HG03175 (cell line): ENCODE results near the gene KMT2D.

Experiments used
- ATAC-seq: cut with Tn5 transposase; IDR thresholded peaks from one replicate; pipeline ENCODE4 v1.9.1; 2021; ENCODE audit warnings: mild to moderate bottlenecking, moderate library complexity; ENCODE audit not compliant: unreplicated experiment

KMT2D gene

DNA sequence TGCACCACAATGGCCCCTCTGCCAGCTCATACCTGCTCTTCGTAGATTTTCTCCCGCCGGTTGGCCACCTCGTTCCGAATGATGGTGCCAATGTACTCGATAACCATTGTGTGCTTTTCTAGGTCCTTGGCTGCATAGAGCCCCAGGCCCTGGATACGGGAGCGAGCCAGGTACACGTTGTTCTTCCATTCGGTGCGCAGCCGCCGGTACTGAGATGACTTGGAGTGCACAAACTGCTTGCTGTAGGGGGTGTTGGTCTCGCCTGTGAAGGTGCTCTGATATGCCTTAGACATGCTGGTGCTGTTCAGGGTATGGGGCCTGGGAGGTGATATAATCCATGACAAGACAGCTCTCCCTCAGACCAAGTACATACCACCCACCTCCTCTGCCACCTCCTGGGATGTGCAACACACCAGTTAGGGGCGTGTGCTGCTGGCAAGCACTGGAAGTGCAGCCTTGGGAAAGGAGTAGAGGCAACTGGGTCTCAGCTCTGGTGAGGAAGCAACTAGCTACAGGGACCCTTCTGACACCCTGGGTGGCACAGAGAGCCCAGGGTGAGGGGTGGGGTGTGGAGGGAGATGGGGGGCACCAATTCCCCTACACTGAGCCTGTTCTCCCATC is 37.9 kb downstream of the KMT2D start:
- ATAC-seq: no peak

DNA sequence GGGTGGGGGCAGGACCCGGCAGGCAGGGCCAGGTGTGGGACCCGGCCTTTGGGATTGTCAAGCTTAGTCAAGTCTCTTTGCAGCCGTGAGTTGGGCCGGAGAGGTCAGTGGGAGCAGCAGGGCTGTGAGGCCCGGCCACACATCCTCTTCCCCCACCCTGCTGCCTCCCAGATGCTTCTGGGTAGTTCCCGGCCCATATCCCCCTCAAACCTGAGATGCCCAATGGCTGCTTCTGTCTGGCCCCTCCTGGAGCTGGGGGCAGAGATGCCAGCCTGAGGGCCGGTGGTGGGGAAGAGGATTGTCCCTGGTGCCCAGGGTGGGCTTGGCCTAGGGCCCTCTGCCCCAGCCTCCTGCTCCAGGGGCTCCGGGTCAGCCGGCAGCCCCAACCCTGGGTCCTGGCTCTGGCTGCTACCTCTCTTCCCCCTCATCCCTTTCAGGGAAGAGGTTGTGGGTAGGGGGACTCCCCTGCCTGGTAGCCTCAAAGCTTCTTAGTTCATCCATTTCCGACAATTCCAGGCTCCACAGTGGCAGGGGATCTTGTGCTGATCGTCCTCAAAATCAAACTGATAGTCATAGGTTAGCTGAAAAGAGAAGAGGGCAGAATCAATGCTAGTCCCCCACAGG is 39.2 kb downstream of the KMT2D start:
- ATAC-seq: no peak

DNA sequence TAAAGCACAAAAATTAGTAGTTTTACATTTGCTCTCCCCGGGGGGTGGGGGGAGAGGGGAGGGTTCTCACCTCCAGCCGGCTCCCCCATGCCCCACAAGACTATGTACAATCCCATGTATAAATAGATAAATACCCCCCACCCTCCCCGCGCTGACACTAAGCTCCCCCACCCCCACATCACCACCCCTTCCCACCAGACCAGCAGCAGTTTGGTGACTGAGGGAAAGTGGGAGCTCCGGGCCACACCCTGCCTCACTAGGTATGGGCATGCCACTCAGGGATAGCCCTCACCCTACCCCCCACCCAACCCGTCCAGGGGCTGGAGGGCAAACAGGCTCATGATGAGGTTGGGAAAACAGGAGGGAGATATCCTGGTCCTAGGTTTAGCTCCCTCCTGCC is 40.2 kb downstream of the KMT2D start:
- no peak for ATAC-seq

DNA sequence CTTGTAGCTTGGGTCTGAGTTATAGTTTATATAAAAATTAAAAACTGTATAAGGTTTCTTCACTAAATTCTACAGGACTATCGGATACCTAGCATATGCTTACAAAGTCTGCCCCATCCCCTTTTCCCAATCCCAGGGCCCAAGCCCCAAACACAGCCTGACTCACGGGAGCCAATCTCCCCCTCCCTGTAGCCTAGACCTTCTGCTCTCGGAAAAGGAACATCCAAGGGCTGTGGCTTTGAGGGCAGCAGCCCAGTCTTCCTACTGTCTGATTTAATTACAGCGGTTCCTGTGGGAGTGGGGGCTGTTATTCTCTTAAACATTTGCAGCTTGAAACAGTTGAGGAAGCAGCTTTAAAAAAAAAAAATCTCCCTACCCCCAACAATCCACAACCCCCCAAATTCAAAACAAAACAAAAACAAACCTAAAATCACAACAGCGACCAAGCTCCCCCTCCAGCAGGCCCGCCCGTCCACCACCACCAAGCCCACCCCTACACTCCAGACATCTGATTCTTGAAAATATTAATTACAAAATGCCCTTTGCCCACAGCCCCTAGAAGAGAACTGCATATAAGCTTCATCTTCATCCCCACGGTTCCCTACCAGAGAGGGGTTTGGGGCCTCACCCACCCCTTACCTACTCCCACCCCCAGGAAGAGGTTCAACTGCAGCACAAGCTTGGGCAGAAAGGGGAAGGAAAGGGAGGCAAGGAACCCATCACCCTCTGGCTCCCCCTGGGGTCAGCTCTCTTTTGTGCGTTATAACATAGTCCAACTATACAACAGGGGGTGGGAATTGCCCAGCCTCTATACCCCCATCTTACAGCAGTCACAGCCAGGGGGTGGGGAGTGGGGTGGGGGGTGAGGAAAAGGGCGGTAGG is 40.9 kb downstream of the KMT2D start:
- no peak for ATAC-seq

DNA sequence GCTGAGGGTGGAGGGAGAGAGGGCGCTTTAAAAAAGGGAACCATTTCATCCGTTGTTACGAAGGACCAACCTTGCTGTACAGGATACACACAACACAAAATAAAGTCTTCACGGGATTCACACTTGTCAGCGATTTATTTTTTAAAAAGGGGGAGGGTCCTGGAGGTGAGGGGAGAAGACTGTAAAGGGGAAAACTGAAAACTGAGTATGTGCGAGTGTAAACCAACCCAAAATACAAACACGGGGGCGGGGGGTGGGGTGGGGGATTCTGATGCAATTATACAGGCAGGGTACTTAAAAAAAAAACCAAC is 41.5 kb downstream of the KMT2D start:
- peak; percentile 21 for ATAC-seq

DNA sequence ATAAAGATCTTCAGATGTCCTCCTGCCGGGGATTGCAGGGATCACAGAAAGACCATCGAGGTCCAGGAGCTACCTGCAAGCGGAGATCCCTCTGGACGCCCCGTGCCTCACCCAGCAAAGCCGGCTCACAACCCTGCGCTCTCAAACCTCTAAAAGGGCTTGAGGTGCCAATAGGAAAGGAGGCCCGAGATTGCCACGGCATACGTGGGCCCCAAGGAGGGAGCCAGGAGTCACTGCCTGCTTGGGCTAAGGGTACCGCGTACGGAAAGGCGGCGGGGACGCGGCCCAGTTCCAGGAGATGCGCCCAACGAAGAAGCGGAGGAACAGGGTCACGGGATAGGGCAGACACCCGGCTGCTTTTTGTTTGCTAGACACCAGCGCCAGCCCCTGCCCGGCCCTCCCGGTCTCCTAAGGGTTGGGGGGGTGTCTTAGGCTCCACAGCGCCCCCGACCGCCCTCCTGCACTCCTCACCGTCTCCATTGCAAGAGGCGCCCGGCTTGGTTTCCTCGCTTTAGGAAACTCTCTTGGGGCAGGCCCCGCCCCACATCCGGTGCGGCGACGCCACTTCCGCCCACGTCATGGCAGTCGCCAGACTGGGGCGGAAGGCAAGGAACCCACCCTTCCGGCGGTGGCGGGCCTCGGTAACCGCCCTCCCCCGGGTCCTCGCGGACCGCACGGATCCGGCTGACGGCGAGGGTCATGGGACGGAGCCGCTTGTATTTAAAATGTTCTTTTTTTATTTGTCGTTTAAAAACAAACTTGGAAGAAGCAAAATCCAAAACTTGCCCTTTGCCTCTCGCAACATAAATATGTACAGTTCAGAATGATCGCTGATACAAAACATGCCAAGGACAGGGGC is 42.1 kb downstream of the KMT2D start, which contains the start of gene PRKAG1:
Gene PRKAG1, minus strand, starts transcription at position 516 of the 859 bp plus-strand sequence. Its CDS starts 36 bp downstream, at position 480.
- peak; percentile 92 for ATAC-seq

DNA sequence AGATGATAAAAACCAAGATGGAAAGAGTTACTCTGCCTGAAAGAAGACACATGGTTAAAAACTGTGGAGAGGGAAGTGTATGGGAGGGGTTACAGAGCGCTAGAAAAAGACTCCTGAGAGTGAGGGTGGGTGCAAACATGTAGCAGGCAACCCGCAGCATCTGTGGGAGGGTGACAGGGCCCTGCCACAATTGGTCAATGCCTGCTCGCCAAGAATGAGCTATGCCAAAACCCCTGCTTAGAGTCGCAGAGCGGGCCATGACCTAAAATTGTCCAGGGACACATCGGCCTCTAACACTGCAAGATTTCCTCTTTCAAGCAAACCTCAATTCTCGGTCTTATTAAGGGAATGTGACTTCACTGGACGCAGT is 42.7 kb downstream of the KMT2D start:
- ATAC-seq: peak; percentile 18

DNA sequence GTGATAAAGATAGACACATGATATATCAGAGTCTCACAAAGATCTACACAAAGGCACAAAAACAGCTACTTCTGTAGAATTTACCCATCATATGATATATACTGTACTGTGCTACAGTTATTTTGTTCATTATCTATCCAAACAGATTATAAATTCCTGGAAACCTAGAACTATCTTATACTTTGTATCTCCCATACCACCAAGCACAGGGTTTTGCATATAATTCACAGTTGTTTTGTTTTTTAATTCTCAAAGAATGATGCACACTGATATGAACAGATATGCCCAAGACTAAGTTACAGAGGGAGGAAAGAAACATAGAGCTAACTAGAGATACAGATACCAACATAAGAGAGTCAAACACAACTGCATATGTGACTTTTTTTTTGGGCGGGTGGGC is 45.4 kb downstream of the KMT2D start:
- ATAC-seq: no peak

DNA sequence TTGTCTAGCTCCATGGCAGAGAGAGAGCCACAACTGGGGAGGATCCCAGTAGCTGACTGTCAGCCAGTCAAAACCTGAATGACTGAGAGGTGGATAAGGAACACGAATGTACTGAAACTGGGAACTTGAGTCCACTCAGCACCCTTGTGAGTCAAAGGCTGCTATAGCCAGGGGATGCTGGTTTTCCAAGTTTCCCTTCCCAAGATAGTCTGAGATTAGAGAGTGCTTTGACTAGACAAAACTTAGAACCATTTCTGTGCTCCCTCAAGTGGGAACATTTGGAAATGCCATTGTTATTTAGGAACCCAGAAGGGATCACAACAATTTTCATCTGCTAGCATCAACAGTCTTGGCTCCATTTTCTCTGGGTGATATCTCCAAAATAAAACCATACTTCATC is 46.0 kb downstream of the KMT2D start:
- no peak for ATAC-seq

DNA sequence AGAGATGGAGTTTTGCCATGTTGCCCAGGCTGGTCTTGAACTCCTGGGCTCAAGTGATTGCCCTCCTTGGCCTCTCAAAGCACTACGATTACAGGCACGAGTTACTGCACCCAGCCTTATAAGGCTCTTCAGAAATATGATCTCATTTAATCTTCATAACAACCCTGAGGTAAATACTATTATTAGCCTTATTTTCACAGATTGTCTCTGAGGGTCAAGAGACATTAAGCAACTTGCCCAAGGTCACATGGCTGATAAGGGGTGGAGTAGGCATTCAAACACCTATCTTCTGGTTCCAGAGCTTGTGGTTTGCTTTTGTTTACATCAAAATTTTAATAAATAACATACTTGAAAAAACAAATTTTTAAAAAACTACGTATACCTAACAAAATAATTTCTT is 47.2 kb downstream of the KMT2D start:
- ATAC-seq: no peak

DNA sequence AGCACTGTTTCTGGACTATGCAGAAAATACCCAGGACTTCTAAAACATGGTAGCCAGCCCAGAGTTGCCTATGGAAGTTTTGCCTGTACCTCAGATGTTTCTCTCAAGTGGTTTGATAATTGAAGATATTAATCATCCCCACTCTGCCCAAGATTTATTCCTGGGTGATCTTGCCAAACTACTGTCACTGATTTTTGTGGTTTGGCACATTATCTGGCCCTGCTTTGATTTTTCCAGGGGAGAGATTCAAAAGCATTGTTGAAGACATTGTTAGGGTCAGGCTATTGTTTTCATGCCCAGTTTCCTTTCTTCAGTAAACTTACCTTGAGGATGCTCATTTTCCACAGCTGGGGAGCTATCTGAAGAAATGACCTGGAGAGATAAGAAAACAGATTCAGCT is 47.9 kb downstream of the KMT2D start:
- ATAC-seq: no peak
